ENCODE data around the gene RBMX. TPM values are rescaled to one million over a fixed set of nuclear protein-coding genes. Genes with fewer than 3 reads are reported as not detected.
A peak's percentile ranks its signal among the peaks of the same experiment; 100 is the strongest.

Gene RBMX
- total and polyA plus RNA-seq, 2 of the 13 experiments (the other 11 are each of a cell fraction or from before 2014, with no cell fraction given), result 114 to 254 TPM

DNA sequence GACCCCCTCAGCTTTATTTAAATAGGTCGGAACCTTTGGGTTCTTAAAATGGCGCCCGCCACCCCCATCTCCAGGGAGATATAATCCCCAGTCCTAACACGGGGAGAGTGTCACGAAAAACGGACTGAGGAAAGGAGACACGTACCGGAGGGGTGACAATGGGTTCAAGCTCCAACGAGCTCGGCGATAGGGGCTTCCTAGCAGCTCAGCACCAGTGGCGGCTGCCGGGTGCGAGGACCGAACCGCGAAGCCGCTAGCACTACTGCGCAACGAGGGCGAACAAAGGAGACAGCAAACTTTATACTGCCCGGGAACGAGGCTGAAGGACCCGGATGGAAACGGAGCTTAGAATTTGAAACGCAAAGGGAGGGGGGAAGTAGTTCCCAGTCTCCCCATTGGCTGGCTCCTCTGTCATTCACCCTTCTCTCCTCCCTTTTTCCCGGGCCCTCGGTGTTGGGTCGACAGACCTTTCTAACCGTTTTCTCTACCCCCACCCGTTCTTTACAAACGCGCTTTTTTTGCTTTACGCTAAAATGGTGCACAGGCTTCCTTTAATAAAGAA lies at the start of gene RBMX (continued):
- TF ChIP-seq, protein P1, sequence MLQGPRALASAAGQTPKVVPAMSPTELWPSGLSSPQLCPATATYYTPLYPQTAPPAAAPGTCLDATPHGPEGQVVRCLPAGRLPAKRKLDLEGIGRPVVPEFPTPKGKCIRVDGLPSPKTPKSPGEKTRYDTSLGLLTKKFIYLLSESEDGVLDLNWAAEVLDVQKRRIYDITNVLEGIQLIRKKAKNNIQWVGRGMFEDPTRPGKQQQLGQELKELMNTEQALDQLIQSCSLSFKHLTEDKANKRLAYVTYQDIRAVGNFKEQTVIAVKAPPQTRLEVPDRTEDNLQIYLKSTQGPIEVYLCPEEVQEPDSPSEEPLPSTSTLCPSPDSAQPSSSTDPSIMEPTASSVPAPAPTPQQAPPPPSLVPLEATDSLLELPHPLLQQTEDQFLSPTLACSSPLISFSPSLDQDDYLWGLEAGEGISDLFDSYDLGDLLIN (CRISPR knock-in tag; IDR thresholded peaks at IDR 0.05; ENCODE audit: borderline replicate concordance), result no peak
- TF ChIP-seq HDAC2 (CRISPR knock-in tag; IDR thresholded peaks at IDR 0.05), result no peak
- 0 out of 2 replicates have a peak, but pooled peaks have one; percentile 31 for TF ChIP-seq ZNF264 (CRISPR knock-in tag; IDR thresholded peaks at IDR 0.05)
- no peak for TF ChIP-seq ZNF773 (CRISPR knock-in tag; IDR thresholded peaks at IDR 0.05; ENCODE audit: borderline replicate concordance)
- TF ChIP-seq HMGA1 (CRISPR knock-in tag; conservative IDR thresholded peaks at IDR 0.05), result no peak
- TF ChIP-seq IKZF1 (IDR thresholded peaks at IDR 0.05), result no peak
- TF ChIP-seq ZNF383 (CRISPR knock-in tag; IDR thresholded peaks at IDR 0.05; ENCODE audit: borderline replicate concordance), result no peak
- TF ChIP-seq ZNF768 (CRISPR knock-in tag; IDR thresholded peaks at IDR 0.05), result peak; percentile 27; the same call in 1 of the 2 replicates
- no peak for TF ChIP-seq GMEB2 (CRISPR knock-in tag; IDR thresholded peaks at IDR 0.05; ENCODE audit: low read depth)
- TF ChIP-seq ZNF205 (CRISPR knock-in tag; IDR thresholded peaks at IDR 0.05), result no peak
- no peak for TF ChIP-seq TCF7L2 (IDR thresholded peaks at IDR 0.05; ENCODE audit: low read depth, low read length)
- TF ChIP-seq, protein P2, sequence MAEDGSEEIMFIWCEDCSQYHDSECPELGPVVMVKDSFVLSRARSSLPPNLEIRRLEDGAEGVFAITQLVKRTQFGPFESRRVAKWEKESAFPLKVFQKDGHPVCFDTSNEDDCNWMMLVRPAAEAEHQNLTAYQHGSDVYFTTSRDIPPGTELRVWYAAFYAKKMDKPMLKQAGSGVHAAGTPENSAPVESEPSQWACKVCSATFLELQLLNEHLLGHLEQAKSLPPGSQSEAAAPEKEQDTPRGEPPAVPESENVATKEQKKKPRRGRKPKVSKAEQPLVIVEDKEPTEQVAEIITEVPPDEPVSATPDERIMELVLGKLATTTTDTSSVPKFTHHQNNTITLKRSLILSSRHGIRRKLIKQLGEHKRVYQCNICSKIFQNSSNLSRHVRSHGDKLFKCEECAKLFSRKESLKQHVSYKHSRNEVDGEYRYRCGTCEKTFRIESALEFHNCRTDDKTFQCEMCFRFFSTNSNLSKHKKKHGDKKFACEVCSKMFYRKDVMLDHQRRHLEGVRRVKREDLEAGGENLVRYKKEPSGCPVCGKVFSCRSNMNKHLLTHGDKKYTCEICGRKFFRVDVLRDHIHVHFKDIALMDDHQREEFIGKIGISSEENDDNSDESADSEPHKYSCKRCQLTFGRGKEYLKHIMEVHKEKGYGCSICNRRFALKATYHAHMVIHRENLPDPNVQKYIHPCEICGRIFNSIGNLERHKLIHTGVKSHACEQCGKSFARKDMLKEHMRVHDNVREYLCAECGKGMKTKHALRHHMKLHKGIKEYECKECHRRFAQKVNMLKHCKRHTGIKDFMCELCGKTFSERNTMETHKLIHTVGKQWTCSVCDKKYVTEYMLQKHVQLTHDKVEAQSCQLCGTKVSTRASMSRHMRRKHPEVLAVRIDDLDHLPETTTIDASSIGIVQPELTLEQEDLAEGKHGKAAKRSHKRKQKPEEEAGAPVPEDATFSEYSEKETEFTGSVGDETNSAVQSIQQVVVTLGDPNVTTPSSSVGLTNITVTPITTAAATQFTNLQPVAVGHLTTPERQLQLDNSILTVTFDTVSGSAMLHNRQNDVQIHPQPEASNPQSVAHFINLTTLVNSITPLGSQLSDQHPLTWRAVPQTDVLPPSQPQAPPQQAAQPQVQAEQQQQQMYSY (CRISPR knock-in tag; IDR thresholded peaks at IDR 0.05), result no peak
- TF ChIP-seq RFX1 (IDR thresholded peaks at IDR 0.05), result no peak
- no peak for TF ChIP-seq JUN (CRISPR knock-in tag; IDR thresholded peaks at IDR 0.05)
- TF ChIP-seq ZNF33B (CRISPR knock-in tag; IDR thresholded peaks at IDR 0.05), result no peak
- no peak for TF ChIP-seq THYN1 (CRISPR knock-in tag; IDR thresholded peaks at IDR 0.05; ENCODE audit: borderline replicate concordance, low read depth)
- TF ChIP-seq RORA (CRISPR knock-in tag; IDR thresholded peaks at IDR 0.05), result no peak
- TF ChIP-seq SALL1 (CRISPR knock-in tag; IDR thresholded peaks at IDR 0.05), result peak; percentile 32; the same call in 1 of the 2 replicates
- TF ChIP-seq ZXDC (CRISPR knock-in tag; IDR thresholded peaks at IDR 0.05), result peak; percentile 60; the same call in 1 of the 2 replicates
- TF ChIP-seq SP4 (CRISPR knock-in tag; IDR thresholded peaks at IDR 0.05), result peak; percentile 55; the same call in 1 of the 2 replicates
- TF ChIP-seq, protein P3, sequence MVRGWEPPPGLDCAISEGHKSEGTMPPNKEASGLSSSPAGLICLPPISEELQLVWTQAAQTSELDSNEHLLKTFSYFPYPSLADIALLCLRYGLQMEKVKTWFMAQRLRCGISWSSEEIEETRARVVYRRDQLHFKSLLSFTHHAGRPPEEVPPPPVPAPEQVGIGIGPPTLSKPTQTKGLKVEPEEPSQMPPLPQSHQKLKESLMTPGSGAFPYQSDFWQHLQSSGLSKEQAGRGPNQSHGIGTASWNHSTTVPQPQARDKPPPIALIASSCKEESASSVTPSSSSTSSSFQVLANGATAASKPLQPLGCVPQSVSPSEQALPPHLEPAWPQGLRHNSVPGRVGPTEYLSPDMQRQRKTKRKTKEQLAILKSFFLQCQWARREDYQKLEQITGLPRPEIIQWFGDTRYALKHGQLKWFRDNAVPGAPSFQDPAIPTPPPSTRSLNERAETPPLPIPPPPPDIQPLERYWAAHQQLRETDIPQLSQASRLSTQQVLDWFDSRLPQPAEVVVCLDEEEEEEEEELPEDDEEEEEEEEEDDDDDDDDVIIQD (CRISPR knock-in tag; IDR thresholded peaks at IDR 0.05; ENCODE audit: low read depth), result no peak

All from HepG2 (cell line).